HS-5 (cell line): Measurements from ENCODE around the gene DDX41.

Experiments
- DNase-seq: peaks from one replicate; pipeline ENCODE4 v3.0.0-alpha.2; 2012; ENCODE audit warnings: low read depth

DDX41 gene

GRCh38 chr5:177483994-177484901 lies 32.5 kb downstream of the DDX41 start:
- no peak for DNase-seq

DNA sequence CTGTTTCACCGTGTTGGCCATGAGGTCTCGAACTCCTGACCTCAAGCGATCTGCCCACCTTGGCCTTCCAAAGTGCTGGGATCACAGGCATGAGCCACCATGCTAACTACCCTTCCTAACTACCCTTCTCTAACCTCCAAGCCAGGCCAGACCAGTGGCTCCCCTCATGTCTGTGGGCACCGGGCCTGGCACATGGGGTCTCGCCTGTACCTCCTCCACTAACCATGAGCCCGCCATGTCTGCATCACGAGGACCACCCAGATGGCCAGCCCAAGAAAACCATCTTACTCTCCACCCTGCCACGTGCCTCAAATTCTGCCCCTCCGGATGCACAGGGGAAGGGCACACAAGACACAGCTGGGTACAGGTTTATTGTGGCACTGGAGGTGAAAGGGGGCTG lies 33.7 kb downstream of the DDX41 start:
- DNase-seq, result no peak

DNA sequence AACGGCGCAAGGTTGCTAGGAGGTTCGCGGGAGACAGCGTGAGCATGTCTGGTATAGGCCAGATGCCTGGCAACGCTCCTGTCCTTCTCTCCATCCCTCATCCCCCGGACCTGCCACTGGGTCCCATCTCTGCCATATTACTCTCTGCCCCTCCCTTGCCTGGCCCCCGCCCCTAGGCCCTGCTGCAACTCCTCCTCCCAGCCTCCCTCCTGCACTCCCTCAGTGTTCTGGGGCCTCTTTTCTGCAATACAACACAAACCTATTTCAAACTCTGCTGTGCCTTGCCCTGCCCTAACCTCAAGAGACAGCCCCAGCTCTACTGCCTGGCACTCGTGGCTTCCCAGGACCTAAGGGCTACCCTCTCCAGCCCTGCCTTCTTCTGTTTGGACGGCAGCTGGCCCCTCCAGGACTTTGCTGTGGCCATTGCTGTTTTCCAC lies 34.4 kb downstream of the DDX41 start:
- no peak for DNase-seq

DNA sequence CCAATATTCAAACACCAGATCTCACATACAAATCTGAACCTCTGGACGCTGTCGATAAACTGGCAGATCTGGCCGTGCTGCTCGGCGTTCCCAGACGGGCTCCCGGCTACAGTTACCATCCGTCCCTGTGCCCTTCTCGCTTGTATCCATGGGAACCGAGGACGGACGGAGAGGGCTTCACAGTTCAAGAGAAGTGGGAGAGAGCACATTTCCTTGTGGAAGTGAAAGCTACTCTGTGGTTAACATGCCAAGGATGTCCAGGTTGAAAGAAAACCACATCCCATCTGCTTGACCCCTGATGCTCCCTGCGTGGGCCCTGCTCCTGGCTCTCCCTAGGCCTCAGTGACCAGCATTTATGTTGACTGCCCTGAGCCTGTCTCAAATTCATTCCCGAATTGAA lies 37.0 kb downstream of the DDX41 start:
- no peak for DNase-seq

GRCh38 chr5:177478711-177479646 lies 37.8 kb downstream of the DDX41 start:
- DNase-seq, result no peak

- DNase-seq, result no peak
These were observed 38.9 kb downstream of the DDX41 start for GRCh38 chr5:177477701-177478477.

GRCh38 chr5:177476531-177477233 lies 40.1 kb downstream of the DDX41 start:
- no peak for DNase-seq

GRCh38 chr5:177475563-177476427 lies 41.0 kb downstream of the DDX41 start:
- no peak for DNase-seq

DNA sequence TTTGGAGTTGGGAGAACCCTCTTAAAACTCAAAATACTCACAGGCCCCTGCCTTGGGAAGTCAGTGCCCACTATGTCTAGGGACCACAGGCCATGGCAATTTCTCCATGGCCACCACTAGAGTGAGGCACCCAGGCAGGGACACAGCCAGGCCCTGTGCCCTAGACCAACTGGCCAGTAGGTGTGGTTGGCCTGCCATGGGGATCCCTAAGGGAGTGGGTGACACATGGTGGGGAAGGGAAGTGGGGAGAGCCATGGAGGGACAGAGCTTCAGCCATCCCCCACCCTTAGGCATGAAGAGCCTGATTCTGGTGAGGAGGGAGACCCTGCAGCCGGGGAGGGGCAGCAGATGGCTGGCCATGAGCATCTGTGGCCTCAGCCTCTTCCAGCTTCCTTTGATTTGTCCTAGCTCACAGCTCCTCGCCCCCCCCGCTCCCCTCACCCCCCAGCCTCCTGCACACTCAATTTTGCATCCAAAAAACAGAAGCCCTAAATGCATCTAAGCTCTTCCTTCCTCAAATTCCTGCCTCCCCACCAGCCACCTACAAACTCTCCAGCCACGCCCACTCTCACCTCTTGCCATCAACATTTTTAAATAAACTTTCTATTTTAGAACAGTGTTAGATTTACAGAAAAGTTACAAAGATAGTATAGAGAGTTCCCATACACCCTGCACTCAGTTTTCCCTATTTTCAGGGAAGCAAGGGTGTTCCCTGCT lies 41.8 kb downstream of the DDX41 start:
- DNase-seq, result no peak

- no peak for DNase-seq
These were observed 42.7 kb downstream of the DDX41 start for GRCh38 chr5:177474002-177474476.

- no peak for DNase-seq
These were observed 43.2 kb downstream of the DDX41 start, which contains the start of gene DBN1 for GRCh38 chr5:177473443-177474001. DBN1 (minus strand) TSS chr5:177473634; CDS start chr5:177473521, 113 bp downstream.

DNA sequence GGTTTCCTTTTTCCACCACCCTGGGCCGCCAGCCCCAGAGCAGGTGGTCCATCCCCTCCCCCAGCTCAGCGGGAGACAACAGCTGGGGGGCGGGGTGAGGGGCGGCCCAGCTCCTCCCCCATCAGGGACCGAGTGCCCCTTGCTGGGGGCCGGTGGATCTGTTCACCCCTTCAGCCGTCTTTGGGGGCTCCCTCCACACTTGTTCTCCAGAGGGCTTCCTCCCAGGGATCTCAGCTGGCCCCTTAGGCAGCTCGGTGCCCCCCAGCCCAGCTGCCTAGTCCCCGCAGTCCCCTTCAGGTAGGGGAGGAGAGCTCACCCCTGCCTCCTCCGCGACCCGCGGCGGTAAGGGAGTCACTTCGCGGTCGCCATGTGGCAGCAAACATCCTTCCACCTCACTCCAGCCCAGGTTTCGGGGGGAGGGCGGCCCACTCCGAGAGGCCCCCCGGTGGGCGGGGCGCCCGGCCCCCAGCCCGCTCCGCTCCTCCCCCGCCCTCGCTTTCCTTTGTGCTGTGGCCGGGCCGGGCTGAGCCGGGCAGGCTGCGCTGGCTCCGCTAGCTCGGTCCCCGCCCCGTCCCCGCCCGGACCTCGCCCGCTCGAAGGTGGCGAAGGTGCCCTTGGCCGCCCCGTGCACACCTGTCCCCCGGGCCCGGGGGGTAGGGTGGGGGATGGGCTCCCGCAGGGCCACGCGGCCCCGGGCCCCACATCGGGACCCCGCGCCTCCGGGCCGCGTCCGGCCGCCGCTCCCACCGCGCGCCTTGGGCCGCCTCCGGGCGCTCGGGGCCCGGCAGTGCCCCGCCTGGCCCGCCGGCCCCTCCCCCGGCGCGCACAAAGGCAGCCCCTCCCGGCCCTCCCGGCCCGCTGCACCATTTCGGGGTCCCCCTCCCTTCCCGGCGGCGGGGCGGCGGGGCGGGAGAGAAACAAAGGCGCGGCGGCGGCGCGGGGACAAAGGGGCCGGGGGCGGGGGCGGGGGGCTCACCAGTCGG lies 44.0 kb downstream of the DDX41 start:
- no peak for DNase-seq

GRCh38 chr5:177471610-177472356 lies 45.0 kb downstream of the DDX41 start:
- DNase-seq, result no peak

DNA sequence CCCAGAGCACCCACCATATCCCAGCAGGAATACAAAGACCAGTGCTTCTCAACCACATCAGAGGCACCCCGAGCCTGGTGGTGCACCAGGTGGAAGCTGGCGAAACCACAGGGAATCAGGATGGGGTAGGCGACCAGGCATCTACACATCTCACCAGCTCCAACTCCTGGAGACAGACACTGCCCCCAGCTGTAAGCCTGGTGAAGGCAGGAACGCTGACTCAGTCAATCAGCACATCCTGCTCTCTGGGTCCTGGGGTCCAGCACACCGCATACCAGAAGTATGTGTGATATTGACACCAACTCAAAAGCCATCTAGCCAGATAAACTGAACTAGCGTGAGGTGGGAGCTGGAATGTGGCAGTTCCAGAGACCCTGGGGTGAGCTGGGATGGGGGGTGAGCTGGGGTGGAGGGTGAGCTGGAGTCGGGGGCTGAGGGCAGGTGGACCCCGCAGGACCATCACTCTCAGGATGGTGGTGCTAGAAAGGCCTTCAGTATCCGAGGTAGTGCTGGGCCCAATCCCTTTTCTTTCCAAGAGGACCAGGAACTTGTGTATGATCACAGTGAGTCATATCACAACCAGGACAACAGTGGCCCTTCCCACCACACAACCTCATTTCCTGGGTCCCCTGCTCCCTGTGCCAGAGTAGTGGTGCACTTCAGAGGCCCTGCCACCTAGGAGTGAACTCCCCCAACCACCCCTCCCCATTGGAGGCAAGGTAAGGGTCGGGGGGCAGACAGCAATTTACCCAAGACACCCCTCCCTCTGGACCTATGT lies 45.8 kb downstream of the DDX41 start:
- DNase-seq, result no peak

- no peak for DNase-seq
These were observed 46.8 kb downstream of the DDX41 start for GRCh38 chr5:177469750-177470525.
